ENCODE data around the gene PRICKLE4. TPM values are rescaled to one million over a fixed set of nuclear protein-coding genes. Genes with fewer than 3 reads are reported as not detected.

The PRICKLE4 gene
- total RNA-seq, 1 experiment from 2014 or later, result 1.6 TPM

- in situ Hi-C loops (cut with HindIII; ENCODE audit: low pct_unique_long_range_greater_than_20kb, low sequenced_read_pairs), result no loop called here
- BruUV-seq (replicated peaks), result no TSS peak
Observed at GRCh38 chr6:41748542-41748941, 32.0 kb upstream of the PRICKLE4 start.

GRCh38 chr6:41750374-41750773, 30.2 kb upstream of the PRICKLE4 start:
- Histone ChIP-seq H3K36me3 (ENCODE audit: control insufficient read depth, insufficient read depth, low read length) (no peaks in the 10 kb centered on the region), H3K4me1 (ENCODE audit: control insufficient read depth, insufficient read depth, low read length) (0 out of 2 replicates have a peak, but pooled peaks cover 4% of the 10 kb centered on the region), H3K27ac (ENCODE audit: low read length) (no peak overlapping the region), H3K27me3 (ENCODE audit: control insufficient read depth, insufficient read depth, low read length) (no peaks in the 10 kb centered on the region), H3K4me3 (ENCODE audit: low read depth in 2 of 2, low read length in 2 of 2) (no peak overlapping the region), H3K9me3 (ENCODE audit: control insufficient read depth, insufficient read depth, low read depth, low read length) (no peaks in the 10 kb centered on the region)
- no peak for ATAC-seq
- BruUV-seq (replicated peaks), result no TSS peak
- intact Hi-C loops (cut with micrococcal nuclease; ENCODE audit: unreplicated experiment) (no loop called here), in situ Hi-C loops (cut with HindIII; ENCODE audit: low pct_unique_long_range_greater_than_20kb, low sequenced_read_pairs) (no loop called here)
- POLR2A ChIA-PET, result no interaction called here
- TF ChIP-seq TCF7L2 (IDR thresholded peaks at IDR 0.05; ENCODE audit: low read depth, low read length), result no peak
- no peak for TF ChIP-seq SIN3A (IDR thresholded peaks at IDR 0.05; ENCODE audit: borderline replicate concordance, insufficient read depth, low read depth, low read length)
- TF ChIP-seq, protein P1, sequence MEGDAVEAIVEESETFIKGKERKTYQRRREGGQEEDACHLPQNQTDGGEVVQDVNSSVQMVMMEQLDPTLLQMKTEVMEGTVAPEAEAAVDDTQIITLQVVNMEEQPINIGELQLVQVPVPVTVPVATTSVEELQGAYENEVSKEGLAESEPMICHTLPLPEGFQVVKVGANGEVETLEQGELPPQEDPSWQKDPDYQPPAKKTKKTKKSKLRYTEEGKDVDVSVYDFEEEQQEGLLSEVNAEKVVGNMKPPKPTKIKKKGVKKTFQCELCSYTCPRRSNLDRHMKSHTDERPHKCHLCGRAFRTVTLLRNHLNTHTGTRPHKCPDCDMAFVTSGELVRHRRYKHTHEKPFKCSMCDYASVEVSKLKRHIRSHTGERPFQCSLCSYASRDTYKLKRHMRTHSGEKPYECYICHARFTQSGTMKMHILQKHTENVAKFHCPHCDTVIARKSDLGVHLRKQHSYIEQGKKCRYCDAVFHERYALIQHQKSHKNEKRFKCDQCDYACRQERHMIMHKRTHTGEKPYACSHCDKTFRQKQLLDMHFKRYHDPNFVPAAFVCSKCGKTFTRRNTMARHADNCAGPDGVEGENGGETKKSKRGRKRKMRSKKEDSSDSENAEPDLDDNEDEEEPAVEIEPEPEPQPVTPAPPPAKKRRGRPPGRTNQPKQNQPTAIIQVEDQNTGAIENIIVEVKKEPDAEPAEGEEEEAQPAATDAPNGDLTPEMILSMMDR (IDR thresholded peaks at IDR 0.05), result no peak
- TF ChIP-seq POLR2AphosphoS5 (IDR thresholded peaks at IDR 0.05; ENCODE audit: low read depth, low read length), result no peak
- no peak for TF ChIP-seq REST (IDR thresholded peaks at IDR 0.05; ENCODE audit: insufficient read depth in 1 of 2, low read depth in 2 of 2, low read length in 1 of 2)
- CTCF ChIA-PET, result no interaction called here
- DNase-seq (ENCODE audit: low read depth, low spot score), result no peak

More at GRCh38 chr6:41748542-41748941, 32.0 kb upstream of the PRICKLE4 start:
- H3K27ac ChIP-seq (ENCODE audit: low read length), result no peak overlapping the region
- TF ChIP-seq POLR2AphosphoS5 (IDR thresholded peaks at IDR 0.05; ENCODE audit: low read depth, low read length) (no peak), REST (IDR thresholded peaks at IDR 0.05; ENCODE audit: insufficient read depth in 1 of 2, low read depth in 2 of 2, low read length in 1 of 2) (no peak), SIN3A (IDR thresholded peaks at IDR 0.05; ENCODE audit: borderline replicate concordance, insufficient read depth, low read depth, low read length) (no peak), TCF7L2 (IDR thresholded peaks at IDR 0.05; ENCODE audit: low read depth, low read length) (no peak)
- TF ChIP-seq, protein P1 (IDR thresholded peaks at IDR 0.05), result no peak
- CTCF ChIA-PET, result interaction anchor here (0.6 to 1.0 kb wide), 2 partner anchors 39 to 64 kb away, joined by 4 to 5 read pairs; partner anchors contain the start of gene TOMM6
- ATAC-seq (no peak), DNase-seq (ENCODE audit: low read depth, low spot score) (no peak)
- POLR2A ChIA-PET, result interaction anchor here (0.6 to 0.7 kb wide), 2 partner anchors 13 to 46 kb away, joined by 4 read pairs; no protein-coding TSS in a partner anchor
- H3K27me3 ChIP-seq (ENCODE audit: control insufficient read depth, insufficient read depth, low read length), result no peaks in the 10 kb centered on the region
- intact Hi-C loops (cut with micrococcal nuclease; ENCODE audit: unreplicated experiment), result no loop called here
- H3K36me3 ChIP-seq (ENCODE audit: control insufficient read depth, insufficient read depth, low read length), result no peaks in the 10 kb centered on the region
- H3K4me1 ChIP-seq (ENCODE audit: control insufficient read depth, insufficient read depth, low read length), result 0 out of 2 replicates have a peak, but pooled peaks cover 4% of the 10 kb centered on the region
- no peaks in the 10 kb centered on the region for H3K9me3 ChIP-seq (ENCODE audit: control insufficient read depth, insufficient read depth, low read depth, low read length)
- no peak overlapping the region for H3K4me3 ChIP-seq (ENCODE audit: low read depth in 2 of 2, low read length in 2 of 2)

All from Panc1 (cell line).